A673 (cell line): ENCODE measurements around the gene ANGEL2. TPM values are rescaled to one million over a fixed set of nuclear protein-coding genes. Genes with fewer than 3 reads are reported as not detected.

Source experiments
- BruUV-seq: library from RNA; stranded (reverse); fragments of 400-500 nt; replicated peaks from 2 replicates; lab custom pipeline; 2021; lab: Mats Ljungman, UMichigan
- CTCF ChIA-PET: fragments of 300-600 bp; sonication (Branson Sonifier 250); formaldehyde crosslinking; loops from one replicate; lab custom pipeline; 2022; ENCODE audit warnings: antibody characterized with exemption; lab: Charles Lee
- POLR2A ChIA-PET: fragments of 300-600 bp; sonication (Branson Sonifier 250); formaldehyde crosslinking; loops from one replicate; lab custom pipeline; 2022; ENCODE audit warnings: antibody characterized with exemption; ENCODE audit not compliant: low non-redundant PET; lab: Charles Lee
- DNase-seq: peaks from one replicate; pipeline ENCODE4 v3.0.0-alpha.2; 2015; ENCODE audit warnings: low spot score
- H3K27ac ChIP-seq: fragments of 200-600 bp; sonication (generic); 2 replicates; pipeline ENCODE4 v1.5.1; 2016; ENCODE audit warnings: mixed run types, low read depth, mild to moderate bottlenecking, mixed read lengths, antibody characterized with exemption, low read length; ENCODE audit not compliant: poor library complexity, severe bottlenecking
- H3K27me3 ChIP-seq: fragments of 200-600 bp; sonication (generic); replicated peaks from 2 replicates; pipeline ENCODE4 v1.6.1; 2017; ENCODE audit warnings: mixed run types, low read depth, mild to moderate bottlenecking, mixed read lengths, antibody characterized with exemption, low read length; ENCODE audit not compliant: insufficient read depth, poor library complexity
- H3K36me3 ChIP-seq: fragments of 200-600 bp; sonication (generic); 2 replicates; pipeline ENCODE4 v1.6.1; 2016; ENCODE audit warnings: mixed run types, mild to moderate bottlenecking, mixed read lengths, antibody characterized with exemption, low read length; ENCODE audit not compliant: insufficient read depth, poor library complexity, severe bottlenecking
- H3K4me1 ChIP-seq: fragments of 200-600 bp; sonication (generic); 2 replicates; pipeline ENCODE4 v1.6.1; 2017; ENCODE audit warnings: mixed run types, mild to moderate bottlenecking, mixed read lengths, antibody characterized with exemption, low read length; ENCODE audit not compliant: insufficient read depth, poor library complexity, severe bottlenecking
- H3K4me3 ChIP-seq: fragments of 200-600 bp; sonication (generic); 2 replicates; pipeline ENCODE4 v1.5.1; 2016; ENCODE audit warnings: low read depth, mixed run types, mild to moderate bottlenecking, mixed read lengths, low read length; ENCODE audit not compliant: poor library complexity, severe bottlenecking
- H3K9me3 ChIP-seq: fragments of 200-600 bp; sonication (generic); 2 replicates; pipeline ENCODE4 v1.6.1; 2016; ENCODE audit warnings: mixed run types, low read depth, mild to moderate bottlenecking, mixed read lengths, antibody characterized with exemption, low read length; ENCODE audit not compliant: poor library complexity, severe bottlenecking
- EZH2 ChIP-seq: fragments of 200-600 bp; sonication (generic); IDR thresholded peaks from 2 replicates; pipeline ENCODE4 v1.6.1; 2017; ENCODE audit warnings: borderline replicate concordance, low read depth, mild to moderate bottlenecking, mixed read lengths, antibody characterized with exemption, low read length; ENCODE audit not compliant: poor library complexity, severe bottlenecking
- intact Hi-C: fragments of 100-400 bp; cut with micrococcal nuclease; formaldehyde crosslinking; loops from one replicate; pipeline ENCODE4 v1.10.0; 2022; ENCODE audit not compliant: unreplicated experiment
- total RNA-seq: library from RNA; stranded (reverse); gene quantifications from 2 replicates; pipeline ENCODE4 v1.2.3, GENCODE V29; 2021
- TF ChIP-seq, protein P1 (sequence below): fragments of 300-800, 200-600 bp; sonication (generic); conservative IDR thresholded peaks from 2 replicates; pipeline ENCODE4 v1.5.1; 2017; ENCODE audit warnings: low read depth, mild to moderate bottlenecking, antibody characterized with exemption, low read length, moderate library complexity, mixed read lengths

Gene ANGEL2
- total RNA-seq, 1 experiment from 2014 or later = 36.3 TPM

- TF ChIP-seq, protein P1, sequence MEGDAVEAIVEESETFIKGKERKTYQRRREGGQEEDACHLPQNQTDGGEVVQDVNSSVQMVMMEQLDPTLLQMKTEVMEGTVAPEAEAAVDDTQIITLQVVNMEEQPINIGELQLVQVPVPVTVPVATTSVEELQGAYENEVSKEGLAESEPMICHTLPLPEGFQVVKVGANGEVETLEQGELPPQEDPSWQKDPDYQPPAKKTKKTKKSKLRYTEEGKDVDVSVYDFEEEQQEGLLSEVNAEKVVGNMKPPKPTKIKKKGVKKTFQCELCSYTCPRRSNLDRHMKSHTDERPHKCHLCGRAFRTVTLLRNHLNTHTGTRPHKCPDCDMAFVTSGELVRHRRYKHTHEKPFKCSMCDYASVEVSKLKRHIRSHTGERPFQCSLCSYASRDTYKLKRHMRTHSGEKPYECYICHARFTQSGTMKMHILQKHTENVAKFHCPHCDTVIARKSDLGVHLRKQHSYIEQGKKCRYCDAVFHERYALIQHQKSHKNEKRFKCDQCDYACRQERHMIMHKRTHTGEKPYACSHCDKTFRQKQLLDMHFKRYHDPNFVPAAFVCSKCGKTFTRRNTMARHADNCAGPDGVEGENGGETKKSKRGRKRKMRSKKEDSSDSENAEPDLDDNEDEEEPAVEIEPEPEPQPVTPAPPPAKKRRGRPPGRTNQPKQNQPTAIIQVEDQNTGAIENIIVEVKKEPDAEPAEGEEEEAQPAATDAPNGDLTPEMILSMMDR = no peak
- TF ChIP-seq EZH2 = no peak
- CTCF ChIA-PET = no interaction called here
- BruUV-seq = no TSS peak
- Histone ChIP-seq H3K4me1 (no peaks in the 10 kb centered on the region), H3K9me3 (no peaks in the 10 kb centered on the region), H3K27ac (no peak overlapping the region), H3K27me3 (no peaks in the 10 kb centered on the region), H3K36me3 (no peaks in the 10 kb centered on the region), H3K4me3 (no peak overlapping the region)
- no peak for DNase-seq
- intact Hi-C loops = no loop called here
- POLR2A ChIA-PET = no interaction called here
Measured at GRCh38 chr1:212959266-212960220, 56.1 kb downstream of the ANGEL2 start.

GRCh38 chr1:212958175-212958574, 57.5 kb downstream of the ANGEL2 start:
- H3K27me3 ChIP-seq = no peaks in the 10 kb centered on the region
- no peak for DNase-seq
- TF ChIP-seq, protein P1 = no peak
- no TSS peak for BruUV-seq
- POLR2A ChIA-PET = no interaction called here
- no peaks in the 10 kb centered on the region for H3K9me3 ChIP-seq
- CTCF ChIA-PET = no interaction called here
- H3K36me3 ChIP-seq = no peaks in the 10 kb centered on the region
- H3K4me1 ChIP-seq = no peaks in the 10 kb centered on the region
- no peak overlapping the region for H3K4me3 ChIP-seq
- H3K27ac ChIP-seq = no peak overlapping the region
- intact Hi-C loops = no loop called here

DNA sequence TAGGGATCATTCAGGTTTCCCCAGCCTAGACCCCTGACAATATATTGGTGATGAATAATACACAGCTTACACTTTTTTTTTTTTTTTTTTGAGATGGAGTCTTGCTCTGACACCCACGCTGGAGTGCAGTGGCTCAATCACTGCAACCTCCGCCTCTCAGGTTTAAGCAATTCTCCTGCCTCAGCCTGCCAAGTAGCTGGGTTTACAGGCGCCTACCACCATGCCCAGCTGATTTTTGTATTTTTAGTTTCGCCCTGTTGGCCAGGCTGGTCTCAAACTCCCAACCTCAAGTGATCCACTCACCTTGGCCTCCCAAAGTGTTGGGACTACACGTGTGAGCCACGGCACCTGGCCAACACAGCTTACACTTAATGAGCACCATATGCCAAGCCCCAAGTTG, 58.1 kb downstream of the ANGEL2 start:
- Histone ChIP-seq H3K4me3 (no peak overlapping the region), H3K27ac (no peak overlapping the region), H3K36me3 (no peaks in the 10 kb centered on the region), H3K9me3 (no peaks in the 10 kb centered on the region), H3K27me3 (no peaks in the 10 kb centered on the region), H3K4me1 (no peaks in the 10 kb centered on the region)
- TF ChIP-seq EZH2 = no peak
- TF ChIP-seq, protein P1 = no peak
- ChIA-PET POLR2A (no interaction called here), CTCF (no interaction called here)
- no TSS peak for BruUV-seq
- intact Hi-C loops = no loop called here
- no peak for DNase-seq
